A673 (cell line): Measurements from ENCODE around the gene SH3RF1. TPM values are rescaled to one million over a fixed set of nuclear protein-coding genes. Genes with fewer than 3 reads are reported as not detected.
A peak's percentile ranks its signal among the peaks of the same experiment; 100 is the strongest.

Experiments
- BruUV-seq: library from RNA; stranded (reverse); fragments of 400-500 nt; replicated peaks from 2 replicates; lab custom pipeline; 2021; lab: Mats Ljungman, UMichigan
- CTCF ChIA-PET: fragments of 300-600 bp; sonication (Branson Sonifier 250); formaldehyde crosslinking; loops from one replicate; lab custom pipeline; 2022; ENCODE audit warnings: antibody characterized with exemption; lab: Charles Lee
- POLR2A ChIA-PET: fragments of 300-600 bp; sonication (Branson Sonifier 250); formaldehyde crosslinking; loops from one replicate; lab custom pipeline; 2022; ENCODE audit warnings: antibody characterized with exemption; ENCODE audit not compliant: low non-redundant PET; lab: Charles Lee
- DNase-seq: peaks from one replicate; pipeline ENCODE4 v3.0.0-alpha.2; 2015; ENCODE audit warnings: low spot score
- H3K27ac ChIP-seq: fragments of 200-600 bp; sonication (generic); 2 replicates; pipeline ENCODE4 v1.5.1; 2016; ENCODE audit warnings: mixed run types, low read depth, mild to moderate bottlenecking, mixed read lengths, antibody characterized with exemption, low read length; ENCODE audit not compliant: poor library complexity, severe bottlenecking
- H3K27me3 ChIP-seq: fragments of 200-600 bp; sonication (generic); replicated peaks from 2 replicates; pipeline ENCODE4 v1.6.1; 2017; ENCODE audit warnings: mixed run types, low read depth, mild to moderate bottlenecking, mixed read lengths, antibody characterized with exemption, low read length; ENCODE audit not compliant: insufficient read depth, poor library complexity
- H3K36me3 ChIP-seq: fragments of 200-600 bp; sonication (generic); 2 replicates; pipeline ENCODE4 v1.6.1; 2016; ENCODE audit warnings: mixed run types, mild to moderate bottlenecking, mixed read lengths, antibody characterized with exemption, low read length; ENCODE audit not compliant: insufficient read depth, poor library complexity, severe bottlenecking
- H3K4me1 ChIP-seq: fragments of 200-600 bp; sonication (generic); 2 replicates; pipeline ENCODE4 v1.6.1; 2017; ENCODE audit warnings: mixed run types, mild to moderate bottlenecking, mixed read lengths, antibody characterized with exemption, low read length; ENCODE audit not compliant: insufficient read depth, poor library complexity, severe bottlenecking
- H3K4me3 ChIP-seq: fragments of 200-600 bp; sonication (generic); 2 replicates; pipeline ENCODE4 v1.5.1; 2016; ENCODE audit warnings: low read depth, mixed run types, mild to moderate bottlenecking, mixed read lengths, low read length; ENCODE audit not compliant: poor library complexity, severe bottlenecking
- H3K9me3 ChIP-seq: fragments of 200-600 bp; sonication (generic); 2 replicates; pipeline ENCODE4 v1.6.1; 2016; ENCODE audit warnings: mixed run types, low read depth, mild to moderate bottlenecking, mixed read lengths, antibody characterized with exemption, low read length; ENCODE audit not compliant: poor library complexity, severe bottlenecking
- CTCF ChIP-seq: fragments of 300-800, 200-600 bp; sonication (generic); conservative IDR thresholded peaks from 2 replicates; pipeline ENCODE4 v1.5.1; 2017; ENCODE audit warnings: low read depth, mild to moderate bottlenecking, antibody characterized with exemption, low read length, moderate library complexity, mixed read lengths
- EZH2 ChIP-seq: fragments of 200-600 bp; sonication (generic); IDR thresholded peaks from 2 replicates; pipeline ENCODE4 v1.6.1; 2017; ENCODE audit warnings: borderline replicate concordance, low read depth, mild to moderate bottlenecking, mixed read lengths, antibody characterized with exemption, low read length; ENCODE audit not compliant: poor library complexity, severe bottlenecking
- intact Hi-C: fragments of 100-400 bp; cut with micrococcal nuclease; formaldehyde crosslinking; loops from one replicate; pipeline ENCODE4 v1.10.0; 2022; ENCODE audit not compliant: unreplicated experiment
- total RNA-seq: library from RNA; stranded (reverse); gene quantifications from 2 replicates; pipeline ENCODE4 v1.2.3, GENCODE V29; 2021

SH3RF1 gene
- total RNA-seq, 1 experiment from 2014 or later, result 15.3 TPM

DNA sequence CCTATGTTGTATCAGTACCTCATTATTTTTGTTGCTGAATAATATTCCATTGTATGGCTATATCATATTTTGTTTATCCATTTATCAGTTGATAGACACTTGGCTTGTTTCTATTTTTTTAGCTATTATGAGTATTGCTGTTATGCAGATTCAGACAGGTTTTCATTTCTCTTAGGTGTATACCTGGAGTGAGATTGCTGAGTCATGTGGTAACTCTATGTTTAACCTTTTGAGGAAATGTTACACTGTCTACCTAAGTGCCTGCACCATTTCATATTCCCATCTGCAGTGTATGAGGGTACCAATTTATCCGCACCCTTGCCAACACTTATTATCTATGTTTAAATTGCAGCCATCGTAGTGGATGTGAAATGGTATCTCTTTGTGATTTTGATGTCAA is 43.0 kb upstream of the SH3RF1 start:
- BruUV-seq, result no TSS peak
- intact Hi-C loops, result no loop called here
- POLR2A ChIA-PET, result no interaction called here

DNA sequence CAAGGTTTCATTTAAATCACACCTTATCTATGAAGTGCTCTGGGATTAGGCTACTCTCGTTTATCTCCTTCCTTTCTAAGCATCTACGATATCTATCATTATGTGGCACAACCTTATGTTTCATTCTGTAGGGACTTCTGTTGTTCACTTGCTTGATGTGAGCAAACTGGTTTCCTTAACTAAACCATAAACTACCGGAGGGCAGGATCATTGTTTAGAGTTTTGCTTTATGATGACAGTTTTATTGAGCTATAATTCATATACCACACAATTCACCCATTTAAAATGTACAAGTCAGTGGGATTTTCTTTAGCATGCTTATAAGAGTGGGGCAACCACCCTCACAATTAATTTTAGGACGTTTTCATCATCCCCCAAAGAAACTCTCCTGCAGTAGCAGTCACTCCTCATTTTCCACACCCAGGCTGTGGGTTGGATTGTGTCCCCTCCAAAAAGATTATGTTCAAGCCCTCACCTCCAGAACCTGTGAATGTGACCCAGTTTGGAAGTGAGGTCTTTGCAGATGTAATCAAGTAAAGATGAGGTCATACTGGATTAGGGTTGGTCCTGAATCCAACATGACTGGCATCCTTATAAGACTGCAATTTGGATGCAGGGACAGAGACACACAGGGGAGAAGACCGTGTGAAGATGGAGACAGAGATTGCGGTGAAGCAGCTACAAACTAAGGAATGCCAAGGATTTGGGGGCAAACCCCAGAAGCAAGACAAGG is 42.1 kb upstream of the SH3RF1 start:
- CTCF ChIA-PET, result no interaction called here
- intact Hi-C loops, result no loop called here

More for the DNA sequence above, 43.0 kb upstream of the SH3RF1 start:
- H3K9me3 ChIP-seq, result no peaks in the 10 kb centered on the region
- no peak for DNase-seq
- no peaks in the 10 kb centered on the region for H3K36me3 ChIP-seq
- no peak for TF ChIP-seq EZH2
- TF ChIP-seq CTCF, result no peak
- peaks cover 14% of the 10 kb centered on the region for H3K4me1 ChIP-seq
- no peak overlapping the region for H3K27ac ChIP-seq
- H3K4me3 ChIP-seq, result no peak overlapping the region
- H3K27me3 ChIP-seq, result no peaks in the 10 kb centered on the region
- CTCF ChIA-PET, result no interaction called here

DNA sequence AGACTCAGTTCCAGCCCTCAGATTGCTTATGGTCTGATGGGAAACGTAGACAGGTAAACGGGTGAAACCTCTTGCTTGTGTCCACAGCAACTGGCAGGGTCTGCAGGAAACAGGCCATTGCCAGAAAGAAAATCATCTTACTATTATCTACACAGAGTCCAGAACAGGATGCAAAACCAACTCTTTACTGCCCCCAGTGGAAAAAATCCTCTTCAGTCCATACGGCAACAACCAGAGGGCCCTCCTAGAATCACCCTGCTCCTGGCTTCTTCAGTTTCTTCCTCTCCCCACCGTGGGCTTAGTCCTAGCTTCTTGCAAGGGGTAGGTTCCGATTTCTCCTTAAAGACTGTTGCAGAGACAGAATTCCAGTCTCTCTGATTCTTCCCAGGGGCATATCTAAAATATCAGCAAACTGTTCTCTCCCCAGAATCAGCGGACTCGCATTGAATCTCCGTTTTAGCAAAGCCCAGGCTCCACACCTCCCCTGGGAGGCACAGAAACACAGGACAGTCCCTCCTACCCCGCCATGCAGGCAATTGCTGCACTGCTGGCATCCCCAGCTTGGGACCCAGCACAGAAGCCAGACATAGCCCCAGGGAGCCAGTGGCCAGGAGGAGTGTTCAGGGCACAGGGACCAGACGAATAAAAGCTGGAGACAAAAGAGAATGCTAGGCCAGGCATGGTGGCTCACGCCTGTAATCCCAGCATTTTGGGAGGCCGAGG is 41.0 kb upstream of the SH3RF1 start:
- CTCF ChIA-PET, result no interaction called here
- TF ChIP-seq EZH2 (no peak), CTCF (peak; percentile 70)
- intact Hi-C loops, result no loop called here

More for the DNA sequence above, 42.1 kb upstream of the SH3RF1 start:
- H3K4me1 ChIP-seq, result peaks cover 14% of the 10 kb centered on the region
- no peaks in the 10 kb centered on the region for H3K27me3 ChIP-seq
- DNase-seq, result no peak
- BruUV-seq, result no TSS peak
- no peak overlapping the region for H3K4me3 ChIP-seq
- no peaks in the 10 kb centered on the region for H3K36me3 ChIP-seq
- TF ChIP-seq CTCF, result no peak
- POLR2A ChIA-PET, result interaction anchor here (0.7 kb wide), 1 partner anchor 43 kb away, joined by 4 read pairs; no protein-coding TSS in a partner anchor
- no peaks in the 10 kb centered on the region for H3K9me3 ChIP-seq
- H3K27ac ChIP-seq, result no peak overlapping the region

More for the DNA sequence above, 41.0 kb upstream of the SH3RF1 start:
- H3K27me3 ChIP-seq, result no peaks in the 10 kb centered on the region
- H3K36me3 ChIP-seq, result no peaks in the 10 kb centered on the region
- DNase-seq, result peak; percentile 78
- no peak overlapping the region for H3K27ac ChIP-seq
- no TSS peak for BruUV-seq
- H3K9me3 ChIP-seq, result no peaks in the 10 kb centered on the region
- peaks cover 14% of the 10 kb centered on the region for H3K4me1 ChIP-seq
- no peak overlapping the region for H3K4me3 ChIP-seq
- POLR2A ChIA-PET, result no interaction called here
